Endothelial cell of umbilical vein (primary cell): ENCODE data around the gene HUNK. TPM values are rescaled to one million over a fixed set of nuclear protein-coding genes. Genes with fewer than 3 reads are reported as not detected.

Experiments
- BruUV-seq: library from RNA; stranded (reverse); fragments of 400-500 nt; replicated peaks from 2 replicates; lab custom pipeline; 2021; lab: Mats Ljungman, UMichigan
- CTCF ChIA-PET: fragments of 300-600, 350-600 bp; sonication (Branson Sonifier 250); formaldehyde crosslinking; loops from one replicate; lab custom pipeline; 2021; ENCODE audit warnings: antibody characterized with exemption, inconsistent platforms; lab: Charles Lee
- POLR2A ChIA-PET: fragments of 300-600, 350-600 bp; sonication (Branson Sonifier 250); formaldehyde crosslinking; loops from one replicate; lab custom pipeline; 2021; ENCODE audit warnings: antibody characterized with exemption, inconsistent platforms; lab: Charles Lee
- DNase-seq: peaks from one replicate; pipeline ENCODE4 v3.0.0-alpha.2; 2011; ENCODE audit warnings: low read depth, low spot score
- FAIRE-seq: peaks from 2 replicates; lab custom pipeline; 2011; peaks lifted over from hg19 to GRCh38; lab: Jason Lieb, UNC
- H2AFZ ChIP-seq: 2 replicates; pipeline ENCODE4 v1.6.0; 2012; ENCODE audit warnings: low read depth, low read length, control low read depth, inconsistent platforms
- H3K27ac ChIP-seq: 2 replicates; pipeline ENCODE4 v1.5.1; 2011; ENCODE audit warnings: low read depth, mild to moderate bottlenecking, control low read depth, low read length, moderate library complexity; ENCODE audit not compliant: insufficient read depth
- H3K27me3 ChIP-seq, 2 experiments: 2 replicates each; pipeline versions ENCODE4 v1.6.0 to v1.6.1; 2011; ENCODE audit warnings: low read length in 2 of 2, mixed read lengths in 1 of 2; ENCODE audit not compliant: control insufficient read depth in 2 of 2, insufficient read depth in 2 of 2
- H3K36me3 ChIP-seq, 2 experiments: 2 replicates in 1 of 2; 3 replicates in 1 of 2; pipeline ENCODE4 v1.5.1; 2011; ENCODE audit warnings: low read length in 2 of 2, mild to moderate bottlenecking in 1 of 2, moderate library complexity in 1 of 2; ENCODE audit not compliant: control insufficient read depth in 2 of 2, insufficient read depth in 2 of 2; ENCODE audit errors: extremely low read depth in 1 of 2
- H3K4me1 ChIP-seq: 3 replicates; pipeline ENCODE4 v1.5.1; 2011; ENCODE audit warnings: mild to moderate bottlenecking, low read length; ENCODE audit not compliant: control insufficient read depth, insufficient read depth; ENCODE audit errors: extremely low read depth
- H3K4me2 ChIP-seq: 2 replicates; pipeline ENCODE4 v1.6.1; 2011; ENCODE audit warnings: low read length, control low read depth, mixed read lengths; ENCODE audit not compliant: insufficient read depth
- H3K4me3 ChIP-seq, 3 experiments: fragments of 200-600 bp in 1 of 3; sonication (generic), shearing (Covaris generic) in 1 of 3; replicated peaks in 1 of 3; 2 replicates each; pipeline ENCODE4 v1.5.1; 2011 to 2016; ENCODE audit warnings: control low read depth in 3 of 3, low read length in 3 of 3, mild to moderate bottlenecking in 2 of 3, inconsistent platforms in 1 of 3, low read depth in 1 of 3, moderate library complexity in 1 of 3; ENCODE audit not compliant: insufficient read depth in 1 of 3
- H3K79me2 ChIP-seq: 2 replicates; pipeline ENCODE4 v1.6.0; 2012; ENCODE audit warnings: low read length, inconsistent platforms; ENCODE audit not compliant: control insufficient read depth, insufficient read depth
- H3K9ac ChIP-seq: replicated peaks from 2 replicates; pipeline ENCODE3; 2011; ENCODE audit warnings: low read length, control low read depth; ENCODE audit not compliant: insufficient read depth; ENCODE audit errors: extremely low read depth
- H3K9me1 ChIP-seq: replicated peaks from 3 replicates; pipeline ENCODE4 v1.6.0; 2011; ENCODE audit warnings: mild to moderate bottlenecking, low read length; ENCODE audit not compliant: control insufficient read depth, insufficient read depth; ENCODE audit errors: extremely low read depth
- H3K9me3 ChIP-seq: replicated peaks from 2 replicates; pipeline ENCODE4 v1.5.1; 2012; ENCODE audit warnings: low read length, inconsistent platforms; ENCODE audit not compliant: control insufficient read depth, insufficient read depth
- H4K20me1 ChIP-seq: replicated peaks from 2 replicates; pipeline ENCODE3; 2011; ENCODE audit warnings: mild to moderate bottlenecking, low read length; ENCODE audit not compliant: control insufficient read depth, insufficient read depth; ENCODE audit errors: extremely low read depth
- CTCF ChIP-seq, 2 donors: IDR thresholded peaks; 1 replicate in 1 of 2; 2 replicates in 1 of 2; pipeline ENCODE4 v1.5.1; 2011; ENCODE audit warnings: low read length in 2 of 2, mild to moderate bottlenecking in 2 of 2, moderate library complexity in 2 of 2, control low read depth in 1 of 2, inconsistent platforms in 1 of 2, low read depth in 1 of 2; ENCODE audit not compliant: insufficient read depth in 1 of 2; ENCODE audit errors: extremely low read depth in 1 of 2
- EZH2 ChIP-seq: IDR thresholded peaks from 2 replicates; pipeline ENCODE4 v1.6.1; 2012; ENCODE audit warnings: borderline replicate concordance, low read depth, mild to moderate bottlenecking, moderate library complexity, low read length, inconsistent platforms; ENCODE audit not compliant: severe bottlenecking
- FOS ChIP-seq: IDR thresholded peaks from 2 replicates; pipeline ENCODE4 v1.6.1; 2011; ENCODE audit warnings: mild to moderate bottlenecking, low read length, moderate library complexity, borderline replicate concordance; ENCODE audit not compliant: insufficient read depth
- GATA2 ChIP-seq: IDR thresholded peaks from 2 replicates; pipeline ENCODE4 v1.7.0; 2011; ENCODE audit warnings: low read depth, mild to moderate bottlenecking, moderate library complexity, mixed read lengths, low read length; ENCODE audit not compliant: insufficient read length, insufficient read depth
- JUN ChIP-seq: IDR thresholded peaks from 2 replicates; pipeline ENCODE4 v1.6.1; 2011; ENCODE audit warnings: borderline replicate concordance, low read depth; ENCODE audit not compliant: insufficient read length, insufficient read depth
- MAX ChIP-seq: IDR thresholded peaks from 2 replicates; pipeline ENCODE4 v1.6.1; 2011; ENCODE audit not compliant: insufficient read depth, insufficient read length
- MYC ChIP-seq: IDR thresholded peaks from one replicate; pipeline ENCODE4 v1.6.1; 2011; ENCODE audit warnings: mild to moderate bottlenecking, low read depth, low read length
- POLR2A ChIP-seq: IDR thresholded peaks from 2 replicates; pipeline ENCODE4 v1.6.1; 2012; ENCODE audit warnings: low read depth, mild to moderate bottlenecking, control low read depth, low read length
- POLR2AphosphoS5 ChIP-seq: IDR thresholded peaks from 2 replicates; pipeline ENCODE4 v1.6.1; 2012; ENCODE audit warnings: low read depth, mild to moderate bottlenecking, control low read depth, low read length, moderate library complexity; ENCODE audit not compliant: insufficient read depth
- dilution Hi-C: fragments of 300-500 bp; cut with MboI; formaldehyde crosslinking; loops from one replicate; pipeline ENCODE4 v1.15.0; 2019; ENCODE audit warnings: low sequenced_read_pairs; ENCODE audit not compliant: extremely low pct_ligation_motif_present
- intact Hi-C: fragments of 100-400 bp; cut with micrococcal nuclease; formaldehyde crosslinking; loops from one replicate; pipeline ENCODE4 v1.10.0; 2022
- polyA plus RNA-seq, 4 experiments: library from polyadenylated mRNA; depleted of rRNA in 3 of 4; stranded (reverse) in 3 of 4; unstranded in 1 of 4; fragments of >200 nt; gene quantifications; 2 replicates each; pipeline versions ENCODE4 v1.2.1 to v1.2.3, GENCODE V29; 2011 to 2012; ENCODE audit warnings: missing spikeins in 1 of 4
- total RNA-seq: library from RNA; stranded (reverse); gene quantifications from 2 replicates; pipeline ENCODE4 v1.2.3, GENCODE V29; 2021

The HUNK gene
- total and polyA plus RNA-seq, 2 donors (not counting 3 experiments of a cell fraction or from before 2014, with no cell fraction given): not detected

DNA sequence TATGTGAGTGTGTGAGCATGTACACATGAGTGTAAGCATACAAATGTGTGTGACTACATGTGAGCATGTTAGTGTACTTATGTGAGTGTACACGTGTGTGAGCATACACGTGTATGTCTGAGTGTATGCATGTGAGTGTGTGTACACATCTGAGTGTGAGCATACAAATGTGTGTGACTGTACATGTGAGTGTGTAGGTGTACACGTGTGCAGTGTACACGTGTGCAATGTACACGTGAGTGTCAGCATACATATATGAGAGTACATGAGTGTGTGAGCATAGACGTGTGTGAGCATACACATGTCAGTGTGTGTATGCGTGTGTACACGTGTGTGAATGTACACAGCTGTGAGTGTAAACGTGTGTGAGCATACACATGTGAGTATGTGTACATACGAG is 170.6 kb downstream of the HUNK start:
- BruUV-seq: no TSS peak
- Histone ChIP-seq H3K9me3 (no peaks in the 10 kb centered on the region), H3K4me1 (no peaks in the 10 kb centered on the region), H3K9ac (no peak overlapping the region), H3K27me3 (no peaks in the 10 kb centered on the region), H3K79me2 (no peaks in the 10 kb centered on the region), H4K20me1 (no peaks in the 10 kb centered on the region), H3K36me3 (no peaks in the 10 kb centered on the region), H3K4me2 (no peak overlapping the region), H3K4me3 (no peak overlapping the region), H3K27ac (no peak overlapping the region), H2AFZ (no peak overlapping the region), H3K9me1 (no peaks in the 10 kb centered on the region)
- POLR2A ChIA-PET: no interaction called here
- intact Hi-C loops: no loop called here
- DNase-seq: no peak
- dilution Hi-C loops: no loop called here
- TF ChIP-seq EZH2: no peak
- no peak for TF ChIP-seq POLR2AphosphoS5
- no peak for TF ChIP-seq FOS
- no peak for TF ChIP-seq MYC
- TF ChIP-seq GATA2: no peak
- TF ChIP-seq MAX: no peak
- TF ChIP-seq CTCF (IDR thresholded peaks at IDR 0.05; ENCODE audit: extremely low read depth in 1 of 2, insufficient read depth in 1 of 2, low read depth in 1 of 2, low read length in 2 of 2): no peak
- TF ChIP-seq JUN: no peak
- no peak for TF ChIP-seq POLR2A
- CTCF ChIA-PET: no interaction called here
- no peak for FAIRE-seq
